ENCODE results near the gene MRPL2. TPM values are rescaled to one million over a fixed set of nuclear protein-coding genes. Genes with fewer than 3 reads are reported as not detected.
A peak's percentile ranks its signal among the peaks of the same experiment; 100 is the strongest.
"Not testable (repeated sequence)": the region's sequence is repeated elsewhere in the genome, so short reads cannot be mapped to it uniquely, and the experiment has no call there.

MRPL2 gene
- total RNA-seq, 2 donors from 2014 or later = 19.1 to 52.3 TPM

DNA sequence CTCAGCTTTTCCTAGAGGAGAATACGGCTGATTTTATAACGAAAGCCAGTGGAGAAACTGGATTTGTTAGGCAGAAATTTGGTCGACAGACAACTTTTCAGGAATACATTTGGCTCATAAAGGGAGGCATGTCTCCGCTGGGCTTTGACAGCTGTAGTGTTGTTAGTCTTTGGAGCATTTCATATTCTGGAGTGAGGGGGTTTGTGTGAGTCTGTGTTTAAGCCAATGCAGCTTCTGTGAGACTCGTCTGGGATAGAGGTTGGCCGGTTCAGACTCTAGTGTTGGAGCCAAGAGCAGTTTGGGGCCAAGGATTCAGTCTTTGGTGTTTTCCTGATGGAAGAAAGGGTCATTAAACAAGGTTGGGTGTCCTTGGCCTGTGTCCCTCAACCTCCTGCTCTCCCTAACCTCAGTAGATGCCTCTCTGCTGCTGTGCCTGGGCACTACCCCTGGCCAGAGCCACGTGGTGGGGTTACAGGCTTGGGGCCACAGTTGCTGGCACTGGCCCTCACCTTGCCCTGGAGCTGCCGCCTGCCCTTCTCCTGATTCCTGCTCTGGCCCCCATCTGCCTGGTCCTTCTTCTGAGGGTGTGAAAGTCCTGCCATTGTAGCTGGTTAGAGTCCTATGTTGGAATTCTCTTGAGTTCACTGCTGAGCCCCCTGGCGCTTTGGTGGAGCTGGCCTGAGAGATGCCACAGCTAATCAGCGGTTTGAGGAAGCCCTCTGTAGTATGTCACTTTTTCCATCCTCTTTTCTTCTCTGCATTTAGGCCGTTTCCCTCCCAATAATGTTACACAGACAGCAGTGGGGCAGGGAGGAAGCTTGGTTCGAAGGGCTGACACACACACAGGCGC is 23.8 kb upstream of the MRPL2 start:
- TF ChIP-seq POLR2A (IDR thresholded peaks at IDR 0.05) (no peak), POLR2AphosphoS5 (IDR thresholded peaks at IDR 0.05) (no peak)
- TF ChIP-seq, protein P1, sequence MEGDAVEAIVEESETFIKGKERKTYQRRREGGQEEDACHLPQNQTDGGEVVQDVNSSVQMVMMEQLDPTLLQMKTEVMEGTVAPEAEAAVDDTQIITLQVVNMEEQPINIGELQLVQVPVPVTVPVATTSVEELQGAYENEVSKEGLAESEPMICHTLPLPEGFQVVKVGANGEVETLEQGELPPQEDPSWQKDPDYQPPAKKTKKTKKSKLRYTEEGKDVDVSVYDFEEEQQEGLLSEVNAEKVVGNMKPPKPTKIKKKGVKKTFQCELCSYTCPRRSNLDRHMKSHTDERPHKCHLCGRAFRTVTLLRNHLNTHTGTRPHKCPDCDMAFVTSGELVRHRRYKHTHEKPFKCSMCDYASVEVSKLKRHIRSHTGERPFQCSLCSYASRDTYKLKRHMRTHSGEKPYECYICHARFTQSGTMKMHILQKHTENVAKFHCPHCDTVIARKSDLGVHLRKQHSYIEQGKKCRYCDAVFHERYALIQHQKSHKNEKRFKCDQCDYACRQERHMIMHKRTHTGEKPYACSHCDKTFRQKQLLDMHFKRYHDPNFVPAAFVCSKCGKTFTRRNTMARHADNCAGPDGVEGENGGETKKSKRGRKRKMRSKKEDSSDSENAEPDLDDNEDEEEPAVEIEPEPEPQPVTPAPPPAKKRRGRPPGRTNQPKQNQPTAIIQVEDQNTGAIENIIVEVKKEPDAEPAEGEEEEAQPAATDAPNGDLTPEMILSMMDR (IDR thresholded peaks at IDR 0.05) = no peak
- intact Hi-C loops (cut with DNase I) = no loop called here
- WGBS = 59% methylated on average over 13 of the region's 13 CpGs

DNA sequence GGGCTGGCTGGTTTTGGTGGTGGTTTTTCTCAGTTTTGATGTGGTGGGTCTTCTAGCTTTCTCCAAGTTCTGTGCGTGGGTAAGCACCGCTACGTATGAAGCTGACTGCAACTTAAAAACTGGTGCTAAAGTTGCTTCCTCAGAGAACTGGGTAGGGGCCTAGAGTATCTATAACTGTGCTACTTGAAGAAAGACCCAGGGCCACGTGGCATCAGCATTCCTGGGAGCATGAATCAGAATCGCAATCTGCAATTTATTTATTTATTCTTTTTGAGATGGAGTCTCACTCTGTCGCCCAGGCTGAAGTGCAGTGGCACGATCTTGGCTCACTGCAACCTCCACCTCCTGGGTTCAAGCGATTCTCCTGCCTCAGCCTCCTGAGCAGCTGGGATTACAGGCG is 22.7 kb upstream of the MRPL2 start:
- intact Hi-C loops (cut with DNase I); DNase-seq (ENCODE audit: low spot score); H3K27me3 ChIP-seq (replicated peaks; ENCODE audit: insufficient read depth); H3K4me3 ChIP-seq; H3K27ac ChIP-seq; H3K9me3 ChIP-seq; H3K4me1 ChIP-seq (replicated peaks); H3K36me3 ChIP-seq: not testable (repeated sequence)
- 89% methylated on average over 9 of the region's 9 CpGs for WGBS

More for the DNA sequence above, 23.8 kb upstream of the MRPL2 start:
- Histone ChIP-seq H3K27me3 (replicated peaks; ENCODE audit: insufficient read depth) (no peaks in the 10 kb centered on the region), H3K4me1 (replicated peaks) (no peaks in the 10 kb centered on the region), H3K9me3 (no peaks in the 10 kb centered on the region), H3K36me3 (no peaks in the 10 kb centered on the region), H3K27ac (no peak overlapping the region), H3K4me3 (no peak overlapping the region)
- DNase-seq (ENCODE audit: low spot score) = no peak

- Histone ChIP-seq H3K4me1 (replicated peaks) (no peaks in the 10 kb centered on the region), H3K36me3 (no peaks in the 10 kb centered on the region), H3K4me3 (no peak overlapping the region), H3K27ac (no peak overlapping the region), H3K9me3 (no peaks in the 10 kb centered on the region), H3K27me3 (replicated peaks; ENCODE audit: insufficient read depth) (no peaks in the 10 kb centered on the region)
- DNase-seq (ENCODE audit: low spot score) = no peak
- TF ChIP-seq POLR2AphosphoS5 (IDR thresholded peaks at IDR 0.05) = no peak
- no peak for TF ChIP-seq POLR2A (IDR thresholded peaks at IDR 0.05)
- TF ChIP-seq, protein P1 (IDR thresholded peaks at IDR 0.05) = no peak
- intact Hi-C loops (cut with DNase I) = no loop called here
- 85% methylated on average over 4 of the region's 4 CpGs for WGBS
Measured at GRCh38 chr6:43081043-43081442, 21.8 kb upstream of the MRPL2 start.

DNA sequence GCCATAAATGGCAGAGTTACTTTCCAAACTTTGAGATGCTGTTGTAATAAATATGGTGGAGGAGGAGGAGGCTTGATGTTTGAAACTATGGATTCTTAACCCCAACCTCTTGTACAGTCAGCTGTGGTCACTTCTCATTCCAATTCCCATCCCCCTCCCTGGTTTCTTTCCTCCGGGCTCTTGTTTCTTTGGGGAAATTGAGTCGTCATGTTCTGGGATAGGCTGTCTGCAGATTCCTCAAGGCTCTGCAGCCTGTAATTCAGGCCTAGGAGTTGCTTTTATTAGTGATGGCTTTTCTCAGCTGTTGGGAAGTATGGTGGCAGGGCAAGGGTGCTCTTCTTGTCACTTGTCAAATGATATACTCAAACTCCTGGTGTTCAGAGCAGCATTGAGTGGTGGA is 19.5 kb upstream of the MRPL2 start:
- TF ChIP-seq, protein P1 (IDR thresholded peaks at IDR 0.05) = no peak
- TF ChIP-seq POLR2A (IDR thresholded peaks at IDR 0.05) (no peak), POLR2AphosphoS5 (IDR thresholded peaks at IDR 0.05) (no peak)
- Histone ChIP-seq H3K9me3 (no peaks in the 10 kb centered on the region), H3K27me3 (replicated peaks; ENCODE audit: insufficient read depth) (no peaks in the 10 kb centered on the region), H3K4me1 (replicated peaks) (peaks cover 8% of the 10 kb centered on the region), H3K27ac (no peak overlapping the region), H3K36me3 (no peaks in the 10 kb centered on the region), H3K4me3 (no peak overlapping the region)
- intact Hi-C loops (cut with DNase I) = no loop called here
- no peak for DNase-seq (ENCODE audit: low spot score)
- 79% methylated on average over 2 of the region's 2 CpGs for WGBS

- Histone ChIP-seq H3K4me1 (replicated peaks) (peaks cover 8% of the 10 kb centered on the region), H3K27ac (no peak overlapping the region), H3K9me3 (no peaks in the 10 kb centered on the region), H3K27me3 (replicated peaks; ENCODE audit: insufficient read depth) (no peaks in the 10 kb centered on the region), H3K36me3 (no peaks in the 10 kb centered on the region), H3K4me3 (peak overlapping the region in 1 of 2 donors; percentile 79)
- intact Hi-C loops (cut with DNase I) = no loop called here
- WGBS = 76% methylated on average over 6 of the region's 6 CpGs
- DNase-seq (ENCODE audit: low spot score) = no peak
- TF ChIP-seq POLR2AphosphoS5 (IDR thresholded peaks at IDR 0.05) (no peak), POLR2A (IDR thresholded peaks at IDR 0.05) (no peak)
- TF ChIP-seq, protein P1 (IDR thresholded peaks at IDR 0.05) = no peak
Measured at GRCh38 chr6:43077981-43078511, 18.8 kb upstream of the MRPL2 start.

Data from prostate gland (tissue), 2 donors.